ENCODE measurements around the gene CUBN.

DNA sequence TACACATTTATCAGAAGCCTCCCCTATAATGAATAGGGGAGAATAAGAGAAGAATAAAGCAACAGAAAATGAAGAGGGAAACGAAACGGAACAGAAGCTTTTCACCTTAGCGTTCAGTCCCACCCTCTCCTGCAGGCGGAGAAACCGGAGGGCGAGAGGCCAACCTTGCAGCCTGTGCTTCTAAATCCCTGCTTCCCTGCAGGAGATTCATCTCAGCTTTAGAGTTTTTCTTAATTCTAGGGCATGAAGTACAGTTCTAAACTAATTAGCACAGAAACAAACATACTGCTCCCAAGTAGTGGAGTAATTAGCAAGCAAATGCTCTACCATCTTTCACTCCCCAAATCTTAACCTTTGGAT lies 107.2 kb downstream of the CUBN start:
- TF ChIP-seq, protein P1, sequence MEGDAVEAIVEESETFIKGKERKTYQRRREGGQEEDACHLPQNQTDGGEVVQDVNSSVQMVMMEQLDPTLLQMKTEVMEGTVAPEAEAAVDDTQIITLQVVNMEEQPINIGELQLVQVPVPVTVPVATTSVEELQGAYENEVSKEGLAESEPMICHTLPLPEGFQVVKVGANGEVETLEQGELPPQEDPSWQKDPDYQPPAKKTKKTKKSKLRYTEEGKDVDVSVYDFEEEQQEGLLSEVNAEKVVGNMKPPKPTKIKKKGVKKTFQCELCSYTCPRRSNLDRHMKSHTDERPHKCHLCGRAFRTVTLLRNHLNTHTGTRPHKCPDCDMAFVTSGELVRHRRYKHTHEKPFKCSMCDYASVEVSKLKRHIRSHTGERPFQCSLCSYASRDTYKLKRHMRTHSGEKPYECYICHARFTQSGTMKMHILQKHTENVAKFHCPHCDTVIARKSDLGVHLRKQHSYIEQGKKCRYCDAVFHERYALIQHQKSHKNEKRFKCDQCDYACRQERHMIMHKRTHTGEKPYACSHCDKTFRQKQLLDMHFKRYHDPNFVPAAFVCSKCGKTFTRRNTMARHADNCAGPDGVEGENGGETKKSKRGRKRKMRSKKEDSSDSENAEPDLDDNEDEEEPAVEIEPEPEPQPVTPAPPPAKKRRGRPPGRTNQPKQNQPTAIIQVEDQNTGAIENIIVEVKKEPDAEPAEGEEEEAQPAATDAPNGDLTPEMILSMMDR (IDR thresholded peaks at IDR 0.05), result no peak
- no peak for TF ChIP-seq ZFX (IDR thresholded peaks at IDR 0.05; ENCODE audit: borderline replicate concordance)

Measured in 22Rv1 (cell line).